ENCODE measurements around the gene FGF12. TPM values are rescaled to one million over a fixed set of nuclear protein-coding genes. Genes with fewer than 3 reads are reported as not detected.

FGF12 gene
- polyA plus RNA-seq, 2 donors, result 1.2 to 1.5 TPM

- no peak overlapping the region for H3K4me3 ChIP-seq (ENCODE audit: low read depth in 1 of 2, low read length in 2 of 2)
- no peaks in the 10 kb centered on the region for H3K27me3 ChIP-seq (ENCODE audit: control insufficient read depth in 1 of 2, insufficient read depth in 2 of 2, low read length in 2 of 2)
- H3K27ac ChIP-seq (ENCODE audit: low read depth in 2 of 2, low read length in 1 of 2), result no peak overlapping the region
- 79 to 81% methylated on average over 1 of the region's 1 CpG for WGBS, 2 donors
- no peaks in the 10 kb centered on the region for H3K9me3 ChIP-seq (ENCODE audit: control insufficient read depth in 2 of 2, insufficient read depth in 1 of 2, low read depth in 1 of 2, low read length in 1 of 2)
- H3K4me1 ChIP-seq (ENCODE audit: control insufficient read depth in 2 of 2, insufficient read depth in 2 of 2, low read length in 1 of 2), result no peaks in the 10 kb centered on the region
- no peaks in the 10 kb centered on the region for H3K36me3 ChIP-seq (ENCODE audit: control insufficient read depth in 2 of 2, insufficient read depth in 2 of 2, low read length in 1 of 2)
These were observed 447.7 kb downstream of the FGF12 start for GRCh38 chr3:192279664-192280063.

DNA sequence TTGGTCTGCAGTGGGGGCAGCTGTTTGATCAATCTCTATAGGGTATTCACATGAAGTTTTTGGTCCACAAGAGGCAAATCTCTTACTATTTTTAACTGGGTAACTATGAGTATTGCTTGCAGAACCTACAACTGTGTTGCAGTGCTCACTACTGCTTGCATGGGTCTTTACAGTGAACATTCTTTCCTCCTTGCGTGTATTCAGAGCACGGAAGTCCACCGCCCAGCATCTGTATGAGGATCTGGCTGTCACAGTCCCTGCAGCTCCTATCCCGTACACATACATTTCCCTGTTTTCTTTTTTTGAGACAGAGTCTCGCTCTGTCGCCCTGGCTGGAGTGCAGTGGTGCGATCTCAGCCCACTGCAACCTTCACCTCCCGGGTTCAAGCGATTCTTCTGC, 449.9 kb downstream of the FGF12 start:
- H3K36me3 ChIP-seq (ENCODE audit: control insufficient read depth in 2 of 2, insufficient read depth in 2 of 2, low read length in 1 of 2), result no peaks in the 10 kb centered on the region
- H3K4me1 ChIP-seq (ENCODE audit: control insufficient read depth in 2 of 2, insufficient read depth in 2 of 2, low read length in 1 of 2), result no peaks in the 10 kb centered on the region
- no peaks in the 10 kb centered on the region for H3K27me3 ChIP-seq (ENCODE audit: control insufficient read depth in 1 of 2, insufficient read depth in 2 of 2, low read length in 2 of 2)
- H3K27ac ChIP-seq (ENCODE audit: low read depth in 2 of 2, low read length in 1 of 2), result no peak overlapping the region
- WGBS, 2 donors, result 93 to 94% methylated on average over 9 of the region's 9 CpGs
- H3K4me3 ChIP-seq (ENCODE audit: low read depth in 1 of 2, low read length in 2 of 2), result no peak overlapping the region
- H3K9me3 ChIP-seq (ENCODE audit: control insufficient read depth in 2 of 2, insufficient read depth in 1 of 2, low read depth in 1 of 2, low read length in 1 of 2), result no peaks in the 10 kb centered on the region

DNA sequence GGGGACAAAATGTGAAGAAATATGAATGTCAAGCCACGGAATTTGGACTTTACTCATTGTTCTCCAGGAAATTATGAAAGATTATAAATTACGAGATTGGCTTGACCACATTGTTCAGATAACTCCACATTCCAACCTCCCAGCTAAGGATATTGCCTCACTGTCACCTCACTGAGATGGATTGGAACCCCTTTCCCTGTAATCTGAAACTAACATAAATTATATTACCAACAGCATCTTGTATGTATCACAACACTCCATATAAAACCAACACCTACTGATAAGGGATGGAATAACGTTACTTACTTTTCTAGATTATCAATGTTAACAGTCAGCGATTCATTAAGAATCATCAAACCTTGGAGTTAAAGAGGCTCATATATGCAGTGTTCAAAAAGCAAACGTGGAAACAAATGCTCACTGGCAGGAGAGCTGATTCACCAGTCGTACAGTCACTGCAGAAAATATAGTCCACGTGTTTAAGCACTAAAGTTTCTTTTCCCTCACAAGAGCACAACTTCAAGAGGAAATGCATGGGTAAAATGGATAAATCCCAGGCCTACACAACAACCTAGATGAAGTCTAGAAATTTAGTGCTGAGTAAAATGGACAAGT, 451.5 kb downstream of the FGF12 start:
- WGBS, 2 donors, result 64 to 70% methylated on average over 7 of the region's 7 CpGs
- Histone ChIP-seq H3K27me3 (ENCODE audit: control insufficient read depth in 1 of 2, insufficient read depth in 2 of 2, low read length in 2 of 2) (no peaks in the 10 kb centered on the region), H3K4me3 (ENCODE audit: low read depth in 1 of 2, low read length in 2 of 2) (no peak overlapping the region), H3K27ac (ENCODE audit: low read depth in 2 of 2, low read length in 1 of 2) (no peak overlapping the region), H3K36me3 (ENCODE audit: control insufficient read depth in 2 of 2, insufficient read depth in 2 of 2, low read length in 1 of 2) (no peaks in the 10 kb centered on the region), H3K9me3 (ENCODE audit: control insufficient read depth in 2 of 2, insufficient read depth in 1 of 2, low read depth in 1 of 2, low read length in 1 of 2) (no peaks in the 10 kb centered on the region), H3K4me1 (ENCODE audit: control insufficient read depth in 2 of 2, insufficient read depth in 2 of 2, low read length in 1 of 2) (no peaks in the 10 kb centered on the region)

DNA sequence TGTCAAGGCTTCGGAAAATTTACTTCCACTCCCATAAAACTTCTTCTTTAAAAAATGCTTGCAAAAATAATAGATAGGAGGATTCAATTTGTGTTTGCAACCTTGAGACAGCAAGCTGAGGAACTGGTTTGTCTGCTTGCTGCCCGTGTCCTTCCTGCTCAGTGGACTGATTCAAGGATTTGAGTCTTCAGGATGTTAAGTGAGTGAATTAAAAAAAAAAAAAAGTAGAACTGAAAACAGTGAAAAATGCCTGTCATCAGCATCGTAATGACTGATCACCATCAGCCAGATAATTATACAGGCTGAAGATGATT, 453.7 kb downstream of the FGF12 start:
- Histone ChIP-seq H3K4me3 (ENCODE audit: low read depth in 1 of 2, low read length in 2 of 2) (no peak overlapping the region), H3K9me3 (ENCODE audit: control insufficient read depth in 2 of 2, insufficient read depth in 1 of 2, low read depth in 1 of 2, low read length in 1 of 2) (no peaks in the 10 kb centered on the region), H3K27ac (ENCODE audit: low read depth in 2 of 2, low read length in 1 of 2) (no peak overlapping the region), H3K4me1 (ENCODE audit: control insufficient read depth in 2 of 2, insufficient read depth in 2 of 2, low read length in 1 of 2) (no peaks in the 10 kb centered on the region), H3K27me3 (ENCODE audit: control insufficient read depth in 1 of 2, insufficient read depth in 2 of 2, low read length in 2 of 2) (no peaks in the 10 kb centered on the region), H3K36me3 (ENCODE audit: control insufficient read depth in 2 of 2, insufficient read depth in 2 of 2, low read length in 1 of 2) (no peaks in the 10 kb centered on the region)
- 36 to 49% methylated on average over 3 of the region's 3 CpGs for WGBS, 2 donors

DNA sequence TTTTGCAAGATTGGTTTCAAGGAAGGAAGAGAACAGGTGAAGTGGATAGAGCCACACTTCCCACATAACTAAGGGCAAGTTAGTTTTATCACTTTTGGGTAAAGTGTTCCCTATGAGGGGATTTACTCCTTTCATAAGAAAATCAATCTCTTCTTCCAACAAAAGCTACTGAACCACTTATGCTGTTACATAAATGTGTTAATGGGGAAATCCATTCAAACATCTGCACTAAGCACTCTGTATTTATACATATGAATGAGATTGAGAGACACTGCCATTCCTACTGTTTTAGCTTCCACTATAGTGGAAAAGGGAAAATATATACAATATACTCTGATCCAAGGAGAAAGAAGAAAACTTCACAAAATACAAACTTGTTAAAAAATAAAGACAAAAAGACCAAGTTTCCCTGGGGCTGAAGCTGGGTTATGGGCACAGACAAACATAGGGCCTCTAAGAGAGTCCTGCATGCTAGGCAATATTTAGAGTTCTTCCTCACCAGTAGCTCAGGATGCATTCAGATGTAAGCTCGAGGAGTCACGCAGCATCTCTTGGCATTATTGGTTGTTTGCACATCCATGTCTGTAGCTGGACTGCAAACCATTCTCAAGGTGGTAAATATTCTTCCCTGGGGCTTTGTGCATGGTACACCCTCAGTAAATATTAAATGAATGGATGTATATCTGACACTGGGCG, 454.2 kb downstream of the FGF12 start:
- Histone ChIP-seq H3K4me3 (ENCODE audit: low read depth in 1 of 2, low read length in 2 of 2) (no peak overlapping the region), H3K27me3 (ENCODE audit: control insufficient read depth in 1 of 2, insufficient read depth in 2 of 2, low read length in 2 of 2) (no peaks in the 10 kb centered on the region), H3K27ac (ENCODE audit: low read depth in 2 of 2, low read length in 1 of 2) (no peak overlapping the region), H3K9me3 (ENCODE audit: control insufficient read depth in 2 of 2, insufficient read depth in 1 of 2, low read depth in 1 of 2, low read length in 1 of 2) (no peaks in the 10 kb centered on the region), H3K36me3 (ENCODE audit: control insufficient read depth in 2 of 2, insufficient read depth in 2 of 2, low read length in 1 of 2) (no peaks in the 10 kb centered on the region), H3K4me1 (ENCODE audit: control insufficient read depth in 2 of 2, insufficient read depth in 2 of 2, low read length in 1 of 2) (no peaks in the 10 kb centered on the region)
- WGBS, 2 donors, result 43 to 65% methylated on average over 3 of the region's 3 CpGs

- H3K27ac ChIP-seq (ENCODE audit: low read depth in 2 of 2, low read length in 1 of 2), result no peak overlapping the region
- H3K27me3 ChIP-seq (ENCODE audit: control insufficient read depth in 1 of 2, insufficient read depth in 2 of 2, low read length in 2 of 2), result no peaks in the 10 kb centered on the region
- H3K36me3 ChIP-seq (ENCODE audit: control insufficient read depth in 2 of 2, insufficient read depth in 2 of 2, low read length in 1 of 2), result no peaks in the 10 kb centered on the region
- 68 to 87% methylated on average over 4 of the region's 4 CpGs for whole genome bisulfite sequencing, 2 donors
- H3K4me3 ChIP-seq (ENCODE audit: low read depth in 1 of 2, low read length in 2 of 2), result no peak overlapping the region
- H3K4me1 ChIP-seq (ENCODE audit: control insufficient read depth in 2 of 2, insufficient read depth in 2 of 2, low read length in 1 of 2), result no peaks in the 10 kb centered on the region
- no peaks in the 10 kb centered on the region for H3K9me3 ChIP-seq (ENCODE audit: control insufficient read depth in 2 of 2, insufficient read depth in 1 of 2, low read depth in 1 of 2, low read length in 1 of 2)
These were observed 465.3 kb downstream of the FGF12 start for GRCh38 chr3:192262001-192262400.

DNA sequence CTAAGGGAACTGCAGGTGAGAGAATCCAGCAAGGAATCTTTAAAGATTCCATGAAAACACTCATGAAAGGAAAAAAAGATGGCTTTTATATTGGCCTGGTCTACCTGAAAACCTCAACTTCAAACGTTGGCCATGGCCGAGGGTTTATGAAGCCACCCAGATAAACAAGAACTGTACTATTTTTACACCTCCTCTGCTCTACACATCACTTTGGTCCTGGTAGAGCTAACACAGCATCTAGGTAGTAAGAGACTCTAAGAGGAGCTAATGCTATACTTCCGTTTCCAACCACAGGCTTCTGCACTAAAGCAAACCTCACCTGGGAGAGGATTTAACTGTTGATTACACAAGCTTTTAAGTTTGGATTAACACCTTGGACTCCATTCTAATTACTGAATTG, 466.2 kb downstream of the FGF12 start:
- no peak overlapping the region for H3K27ac ChIP-seq (ENCODE audit: low read depth in 2 of 2, low read length in 1 of 2)
- H3K36me3 ChIP-seq (ENCODE audit: control insufficient read depth in 2 of 2, insufficient read depth in 2 of 2, low read length in 1 of 2), result no peaks in the 10 kb centered on the region
- H3K4me1 ChIP-seq (ENCODE audit: control insufficient read depth in 2 of 2, insufficient read depth in 2 of 2, low read length in 1 of 2), result no peaks in the 10 kb centered on the region
- no peak overlapping the region for H3K4me3 ChIP-seq (ENCODE audit: low read depth in 1 of 2, low read length in 2 of 2)
- no peaks in the 10 kb centered on the region for H3K27me3 ChIP-seq (ENCODE audit: control insufficient read depth in 1 of 2, insufficient read depth in 2 of 2, low read length in 2 of 2)
- H3K9me3 ChIP-seq (ENCODE audit: control insufficient read depth in 2 of 2, insufficient read depth in 1 of 2, low read depth in 1 of 2, low read length in 1 of 2), result no peaks in the 10 kb centered on the region
- 85 to 86% methylated on average over 3 of the region's 3 CpGs for WGBS, 2 donors

- Histone ChIP-seq H3K9me3 (ENCODE audit: control insufficient read depth in 2 of 2, insufficient read depth in 1 of 2, low read depth in 1 of 2, low read length in 1 of 2) (no peaks in the 10 kb centered on the region), H3K4me3 (ENCODE audit: low read depth in 1 of 2, low read length in 2 of 2) (no peak overlapping the region), H3K36me3 (ENCODE audit: control insufficient read depth in 2 of 2, insufficient read depth in 2 of 2, low read length in 1 of 2) (no peaks in the 10 kb centered on the region), H3K27me3 (ENCODE audit: control insufficient read depth in 1 of 2, insufficient read depth in 2 of 2, low read length in 2 of 2) (no peaks in the 10 kb centered on the region), H3K27ac (ENCODE audit: low read depth in 2 of 2, low read length in 1 of 2) (no peak overlapping the region), H3K4me1 (ENCODE audit: control insufficient read depth in 2 of 2, insufficient read depth in 2 of 2, low read length in 1 of 2) (no peaks in the 10 kb centered on the region)
- WGBS, 2 donors, result 83% methylated on average over 5 of the region's 5 CpGs
These were observed 467.0 kb downstream of the FGF12 start for GRCh38 chr3:192260116-192261010.

DNA sequence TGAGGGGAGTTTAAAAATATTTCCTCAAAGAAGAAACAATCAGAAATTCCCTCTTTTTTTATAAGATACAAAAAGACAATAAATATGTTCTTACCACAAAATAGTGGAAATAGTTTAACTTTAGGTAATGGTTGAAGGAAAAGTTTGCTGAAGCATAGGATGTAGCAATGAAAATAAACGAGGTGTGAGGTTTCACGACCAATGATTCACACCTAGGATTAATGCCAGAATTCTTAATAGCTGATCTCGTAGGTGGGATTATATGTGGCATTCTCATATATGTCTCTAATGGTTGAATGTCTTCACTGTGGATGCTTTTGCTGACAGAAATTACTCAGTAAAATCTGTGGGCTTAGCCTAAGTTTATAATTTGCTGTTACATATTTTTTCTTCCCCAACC, 467.7 kb downstream of the FGF12 start:
- Histone ChIP-seq H3K36me3 (ENCODE audit: control insufficient read depth in 2 of 2, insufficient read depth in 2 of 2, low read length in 1 of 2) (no peaks in the 10 kb centered on the region), H3K4me1 (ENCODE audit: control insufficient read depth in 2 of 2, insufficient read depth in 2 of 2, low read length in 1 of 2) (no peaks in the 10 kb centered on the region), H3K9me3 (ENCODE audit: control insufficient read depth in 2 of 2, insufficient read depth in 1 of 2, low read depth in 1 of 2, low read length in 1 of 2) (no peaks in the 10 kb centered on the region), H3K27me3 (ENCODE audit: control insufficient read depth in 1 of 2, insufficient read depth in 2 of 2, low read length in 2 of 2) (no peaks in the 10 kb centered on the region), H3K27ac (ENCODE audit: low read depth in 2 of 2, low read length in 1 of 2) (no peak overlapping the region), H3K4me3 (ENCODE audit: low read depth in 1 of 2, low read length in 2 of 2) (no peak overlapping the region)
- WGBS, 2 donors, result 32 to 55% methylated on average over 3 of the region's 3 CpGs
